Upper lobe of left lung (tissue), 6 donors: Measurements from ENCODE around the gene SBF2. TPM values are rescaled to one million over a fixed set of nuclear protein-coding genes. Genes with fewer than 3 reads are reported as not detected.
"Not testable (repeated sequence)": the region's sequence is repeated elsewhere in the genome, so short reads cannot be mapped to it uniquely, and the experiment has no call there.

Experiments used
- ATAC-seq, 2 donors: fragments of 200-7000 bp; cut with Tn5 transposase; one replicate each; pipeline ENCODE4 v1.9.1; 2022; ENCODE audit warnings: mild to moderate bottlenecking in 2 of 2, moderate library complexity in 2 of 2; ENCODE audit not compliant: low FRiP score in 2 of 2
- DNase-seq, 2 donors: peaks; one replicate each; pipeline ENCODE4 v3.0.0-alpha.2; 2019 to 2020
- H3K27ac ChIP-seq, 4 donors: fragments of 200-600 bp; sonication (generic); one replicate each; pipeline ENCODE4 v1.5.1; 2016 to 2019
- H3K27me3 ChIP-seq, 4 donors: fragments of 200-600 bp; sonication (generic); one replicate each; pipeline ENCODE4 v1.5.1; 2017 to 2019
- H3K36me3 ChIP-seq, 4 donors: fragments of 200-600 bp; sonication (generic); one replicate each; pipeline ENCODE4 v1.5.1; 2016 to 2019
- H3K4me1 ChIP-seq, 4 donors: fragments of 200-600 bp; sonication (generic); one replicate each; pipeline ENCODE4 v1.5.1; 2018 to 2019
- H3K4me3 ChIP-seq, 4 donors: fragments of 200-600 bp; sonication (generic); one replicate each; pipeline ENCODE4 v1.5.1; 2017 to 2019; ENCODE audit warnings: mild to moderate bottlenecking in 2 of 4, moderate library complexity in 1 of 4
- H3K9me3 ChIP-seq, 4 donors: fragments of 200-600 bp; sonication (generic); one replicate each; pipeline ENCODE4 v1.5.1; 2018 to 2019
- CTCF ChIP-seq, 6 experiments: fragments of 450-650 bp in 4 of 6; fragments of 200-600 bp in 2 of 6; sonication (generic) in 2 of 6; IDR thresholded peaks; one replicate each; pipeline ENCODE4 v1.5.1; 2016 to 2019; ENCODE audit warnings: antibody characterized with exemption in 6 of 6
- EP300 ChIP-seq, 4 donors: sonication (generic); formaldehyde crosslinking; IDR thresholded peaks; one replicate each; pipeline ENCODE4 v1.5.1; 2017; ENCODE audit warnings: antibody characterized with exemption in 4 of 4, control low read depth in 2 of 4
- POLR2A ChIP-seq, 4 donors: fragments of 450-650 bp; IDR thresholded peaks; one replicate each; pipeline ENCODE4 v1.5.1; 2016 to 2017; ENCODE audit warnings: antibody characterized with exemption in 4 of 4, mild to moderate bottlenecking in 2 of 4
- POLR2AphosphoS5 ChIP-seq, 2 donors: sonication (generic); formaldehyde crosslinking; IDR thresholded peaks; one replicate each; pipeline ENCODE4 v1.5.1; 2017; ENCODE audit warnings: antibody characterized with exemption in 2 of 2
- WGBS, 2 donors: methylation state at CpG; one replicate each; pipeline ENCODE4 v1.1.5; 2017 to 2018; 5-methylcytosine and 5-hydroxymethylcytosine counted together
- total RNA-seq, 6 donors: library from RNA; depleted of rRNA in 4 of 6; stranded (reverse); fragments of >200 nt in 4 of 6; gene quantifications; one replicate each; pipeline versions ENCODE4 v1.1.0 to v1.2.1, GENCODE V29; 2016 to 2021
- donor health status: DM: no; HTN: no; CAD: no; lungs with moderate emphysema.
- donor health status: DM: no; HTN: yes; CAD: no; lungs with severe emphysema.

Gene SBF2
- total RNA-seq, 6 donors from 2014 or later, result 22.2 to 54.5 (median 41.2) TPM

GRCh38 chr11:10144954-10145353, 149.1 kb downstream of the SBF2 start:
- Histone ChIP-seq H3K27ac (no peak overlapping the region), H3K36me3 (no peaks in the 10 kb centered on the region), H3K4me3 (no peak overlapping the region), H3K9me3 (no peaks in the 10 kb centered on the region), H3K27me3 (no peaks in the 10 kb centered on the region), H3K4me1 (peaks cover 0 to 4% (median 2%) of the 10 kb centered on the region in 4 donors)
- TF ChIP-seq EP300 (IDR thresholded peaks at IDR 0.05) (no peak), CTCF (IDR thresholded peaks at IDR 0.05) (no peak)
- ATAC-seq (no peak), DNase-seq (no peak)
- WGBS, 2 donors, result 88 to 95% methylated on average over 4 of the region's 4 CpGs

- Histone ChIP-seq H3K4me3 (no peak overlapping the region), H3K27ac (no peak overlapping the region), H3K4me1 (peaks cover 0 to 4% (median 2%) of the 10 kb centered on the region in 4 donors), H3K27me3 (no peaks in the 10 kb centered on the region), H3K36me3 (no peaks in the 10 kb centered on the region), H3K9me3 (no peaks in the 10 kb centered on the region)
- no peak for TF ChIP-seq CTCF (IDR thresholded peaks at IDR 0.05)
- TF ChIP-seq EP300 (IDR thresholded peaks at IDR 0.05), result no peak
- no peak for TF ChIP-seq POLR2AphosphoS5 (IDR thresholded peaks at IDR 0.05)
- TF ChIP-seq POLR2A (IDR thresholded peaks at IDR 0.05), result no peak
- DNase-seq (no peak), ATAC-seq (peak in 1 of 2 donors; percentile 65)
- WGBS, 2 donors, result 63 to 81% methylated on average over 2 of the region's 2 CpGs
Measured at GRCh38 chr11:10139656-10140055, 154.4 kb downstream of the SBF2 start.

GRCh38 chr11:10139143-10139542, 154.9 kb downstream of the SBF2 start:
- peaks cover 0 to 4% (median 2%) of the 10 kb centered on the region in 4 donors for H3K4me1 ChIP-seq
- ATAC-seq (no peak), DNase-seq (no peak)
- 94 to 97% methylated on average over 3 of the region's 3 CpGs for WGBS, 2 donors
- H3K27ac ChIP-seq, result no peak overlapping the region
- TF ChIP-seq POLR2AphosphoS5 (IDR thresholded peaks at IDR 0.05), result no peak
- no peak for TF ChIP-seq POLR2A (IDR thresholded peaks at IDR 0.05)
- no peak for TF ChIP-seq EP300 (IDR thresholded peaks at IDR 0.05)
- TF ChIP-seq CTCF (IDR thresholded peaks at IDR 0.05), result no peak
- no peaks in the 10 kb centered on the region for H3K27me3 ChIP-seq
- no peaks in the 10 kb centered on the region for H3K9me3 ChIP-seq
- H3K4me3 ChIP-seq, result no peak overlapping the region
- no peaks in the 10 kb centered on the region for H3K36me3 ChIP-seq

GRCh38 chr11:10134975-10135481, 159.0 kb downstream of the SBF2 start:
- no peak for ATAC-seq
- DNase-seq, result no peak
- H3K27me3 ChIP-seq, result no peaks in the 10 kb centered on the region
- H3K36me3 ChIP-seq, result no peaks in the 10 kb centered on the region
- TF ChIP-seq CTCF (IDR thresholded peaks at IDR 0.05) (no peak), EP300 (IDR thresholded peaks at IDR 0.05) (no peak), POLR2A (IDR thresholded peaks at IDR 0.05) (no peak), POLR2AphosphoS5 (IDR thresholded peaks at IDR 0.05) (no peak)
- no peak overlapping the region for H3K27ac ChIP-seq
- no peak overlapping the region for H3K4me3 ChIP-seq
- H3K4me1 ChIP-seq, result peaks cover 0 to under 1% (median 0%) of the 10 kb centered on the region in 4 donors
- no peaks in the 10 kb centered on the region for H3K9me3 ChIP-seq
- WGBS, 2 donors, result 95% methylated on average over 5 of the region's 5 CpGs

- not testable (repeated sequence) for H3K4me1 ChIP-seq, DNase-seq, H3K27me3 ChIP-seq, H3K4me3 ChIP-seq, H3K27ac ChIP-seq, H3K9me3 ChIP-seq, H3K36me3 ChIP-seq, ATAC-seq
- 100% methylated on average over 1 of the region's 1 CpG for WGBS, 2 donors
Measured at GRCh38 chr11:10134226-10134625, 159.8 kb downstream of the SBF2 start.

GRCh38 chr11:10133251-10133650, 160.8 kb downstream of the SBF2 start:
- H3K36me3 ChIP-seq, H3K27ac ChIP-seq, H3K9me3 ChIP-seq, H3K4me1 ChIP-seq, H3K27me3 ChIP-seq, H3K4me3 ChIP-seq, ATAC-seq: not testable (repeated sequence)
- peak in 1 of 2 donors; percentile 59 for DNase-seq
- WGBS, 2 donors, result 89% methylated on average over 7 of the region's 23 CpGs; no CpG with 5 or more reads in 1 of the 2 donors
